Activated B cell treated with CpG ODN at 0.5 μM for 24 hours (primary cell): ENCODE results near the gene SREK1IP1. TPM values are rescaled to one million over a fixed set of nuclear protein-coding genes. Genes with fewer than 3 reads are reported as not detected.

ENCODE experiments used
- ATAC-seq: fragments of 200-7000 bp; cut with Tn5 transposase; one replicate; pipeline ENCODE4 v1.10.0; 2021; ENCODE audit warnings: low read depth, mild to moderate bottlenecking, moderate library complexity
- CTCF ChIA-PET: fragments of 350-600 bp; sonication (Branson Sonifier 250); formaldehyde crosslinking; loops from one replicate; lab custom pipeline; 2021; ENCODE audit warnings: antibody characterized with exemption; lab: Charles Lee
- POLR2A ChIA-PET: fragments of 350-600 bp; sonication (Branson Sonifier 250); formaldehyde crosslinking; loops from one replicate; lab custom pipeline; 2021; ENCODE audit warnings: antibody characterized with exemption; lab: Charles Lee
- DNase-seq: peaks from one replicate; pipeline ENCODE4 v3.0.0; 2022
- H3K27ac Mint-ChIP-seq: one replicate; pipeline ENCODE4 v1.8.0; 2020; ENCODE audit warnings: mixed read lengths
- H3K27me3 Mint-ChIP-seq: one replicate; pipeline ENCODE4 v1.8.0; 2021; ENCODE audit warnings: mixed read lengths
- H3K36me3 Mint-ChIP-seq: one replicate; pipeline ENCODE4 v1.8.0; 2021; ENCODE audit warnings: low read depth, mixed read lengths
- H3K4me1 Mint-ChIP-seq: one replicate; pipeline ENCODE4 v1.8.0; 2021; ENCODE audit warnings: mixed read lengths
- H3K4me3 Mint-ChIP-seq: one replicate; pipeline ENCODE4 v1.8.0; 2020; ENCODE audit warnings: mild to moderate bottlenecking, mixed read lengths
- H3K9me3 Mint-ChIP-seq: one replicate; pipeline ENCODE4 v1.8.0; 2020; ENCODE audit warnings: mixed read lengths
- CTCF ChIP-seq: fragments of 200-600 bp; IDR thresholded peaks from one replicate; pipeline ENCODE4 v1.8.0; 2022; ENCODE audit warnings: antibody characterized with exemption, mild to moderate bottlenecking
- intact Hi-C: fragments of 100-400 bp; cut with micrococcal nuclease; formaldehyde crosslinking; loops from one replicate; pipeline ENCODE4 v1.15.1; 2024
- total RNA-seq: library from RNA; stranded (reverse); gene quantifications from 2 replicates; pipeline ENCODE4 v1.2.3, GENCODE V29; 2022

The SREK1IP1 gene
- total RNA-seq, 1 donor from 2014 or later: 21.7 TPM

- POLR2A ChIA-PET: no interaction called here
- Mint-ChIP-seq H3K4me3 (no peak overlapping the region), H3K4me1 (no peaks in the 10 kb centered on the region), H3K36me3 (peaks cover 42% of the 10 kb centered on the region), H3K27ac (no peak overlapping the region), H3K9me3 (no peaks in the 10 kb centered on the region), H3K27me3 (no peaks in the 10 kb centered on the region)
- DNase-seq: no peak
- intact Hi-C loops: no loop called here
- no peak for TF ChIP-seq CTCF
- CTCF ChIA-PET: interaction anchor here (1.7 kb wide), 1 partner anchor 691 kb away, joined by 4 read pairs; no protein-coding TSS in a partner anchor
- no peak for ATAC-seq
Observed at GRCh38 chr5:64792469-64792868, 24.0 kb upstream of the SREK1IP1 start.

DNA sequence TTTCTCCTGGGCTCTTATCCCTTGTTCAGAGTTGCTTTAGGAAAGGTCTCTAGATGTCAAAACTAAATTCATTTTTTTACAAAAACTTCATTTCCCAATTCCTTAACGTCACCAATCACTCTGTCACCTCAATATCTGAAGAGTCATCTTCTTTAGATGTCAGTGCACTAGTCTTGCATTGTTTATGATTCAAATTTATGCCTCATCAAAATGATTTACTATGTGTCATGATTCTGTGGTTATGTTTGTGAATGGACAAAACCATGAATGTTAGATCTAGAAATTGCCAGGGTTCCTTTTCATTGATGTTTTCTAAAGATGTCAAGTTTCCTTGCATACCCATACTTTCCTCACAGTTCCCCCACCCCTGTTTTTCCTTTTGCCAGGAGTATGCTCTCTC lies 21.7 kb upstream of the SREK1IP1 start:
- peaks cover 52% of the 10 kb centered on the region for H3K36me3 Mint-ChIP-seq
- no peak overlapping the region for H3K27ac Mint-ChIP-seq
- TF ChIP-seq CTCF: no peak
- no peak for DNase-seq
- intact Hi-C loops: no loop called here
- ATAC-seq: no peak
- H3K27me3 Mint-ChIP-seq: no peaks in the 10 kb centered on the region
- ChIA-PET CTCF (no interaction called here), POLR2A (no interaction called here)
- no peaks in the 10 kb centered on the region for H3K4me1 Mint-ChIP-seq
- no peaks in the 10 kb centered on the region for H3K9me3 Mint-ChIP-seq
- H3K4me3 Mint-ChIP-seq: no peak overlapping the region

- CTCF ChIA-PET: no interaction called here
- ATAC-seq: no peak
- no peak overlapping the region for H3K27ac Mint-ChIP-seq
- no peaks in the 10 kb centered on the region for H3K27me3 Mint-ChIP-seq
- no peaks in the 10 kb centered on the region for H3K4me1 Mint-ChIP-seq
- H3K9me3 Mint-ChIP-seq: no peaks in the 10 kb centered on the region
- no peak for TF ChIP-seq CTCF
- H3K4me3 Mint-ChIP-seq: no peak overlapping the region
- POLR2A ChIA-PET: no interaction called here
- no peak for DNase-seq
- H3K36me3 Mint-ChIP-seq: peaks cover 51% of the 10 kb centered on the region
- intact Hi-C loops: no loop called here
Observed at GRCh38 chr5:64789457-64789856, 21.0 kb upstream of the SREK1IP1 start.

DNA sequence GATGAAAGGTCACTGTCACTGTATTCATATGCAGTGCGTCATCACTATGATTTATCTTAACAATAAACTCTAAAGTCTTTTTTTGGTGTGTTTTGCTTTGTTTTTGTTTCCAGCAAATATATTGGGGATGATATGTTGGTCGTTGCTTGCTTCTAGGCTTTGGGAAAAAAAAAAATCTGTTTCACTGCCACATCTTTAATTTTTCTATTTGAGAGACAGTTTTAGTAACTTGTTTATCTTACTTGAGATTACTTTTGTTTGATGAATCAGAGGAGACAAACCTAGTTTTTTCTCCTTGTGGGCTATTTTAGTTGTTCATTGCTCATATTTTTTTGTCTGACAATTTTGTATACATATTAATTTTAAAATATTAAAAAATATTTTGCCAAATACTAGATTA lies 19.7 kb upstream of the SREK1IP1 start:
- Mint-ChIP-seq H3K36me3 (peaks cover 47% of the 10 kb centered on the region), H3K27ac (no peak overlapping the region), H3K4me1 (no peaks in the 10 kb centered on the region), H3K9me3 (no peaks in the 10 kb centered on the region), H3K27me3 (no peaks in the 10 kb centered on the region), H3K4me3 (no peak overlapping the region)
- ATAC-seq: no peak
- ChIA-PET POLR2A (no interaction called here), CTCF (interaction anchor here (1.2 kb wide), 1 partner anchor 559 kb away, joined by 4 read pairs; no protein-coding TSS in a partner anchor)
- DNase-seq: no peak
- intact Hi-C loops: no loop called here
- no peak for TF ChIP-seq CTCF

DNA sequence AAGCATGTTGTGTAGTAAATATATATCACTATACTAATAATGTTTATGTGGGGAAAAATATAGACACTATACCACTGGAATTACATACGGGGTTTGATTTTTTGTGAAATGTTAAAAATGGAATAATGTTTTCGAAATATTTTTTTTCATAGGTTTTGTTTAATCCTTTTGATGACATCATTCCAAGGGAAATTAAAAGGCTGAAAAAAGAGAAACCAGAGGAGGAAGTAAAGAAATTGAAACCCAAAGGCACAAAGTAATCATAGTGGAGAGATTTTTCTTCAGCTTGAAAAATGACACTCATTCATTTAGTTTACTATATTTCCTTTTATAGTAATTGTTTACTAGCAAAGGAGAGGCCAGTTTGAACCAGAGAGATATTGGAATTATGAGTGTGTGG lies 17.9 kb upstream of the SREK1IP1 start:
- no peak for ATAC-seq
- Mint-ChIP-seq H3K4me1 (no peaks in the 10 kb centered on the region), H3K36me3 (peaks cover 46% of the 10 kb centered on the region), H3K27ac (no peak overlapping the region), H3K4me3 (no peak overlapping the region), H3K27me3 (no peaks in the 10 kb centered on the region), H3K9me3 (no peaks in the 10 kb centered on the region)
- ChIA-PET CTCF (interaction anchor here (1.5 kb wide), 1 partner anchor 151 kb away, joined by 3 read pairs; no protein-coding TSS in a partner anchor), POLR2A (no interaction called here)
- intact Hi-C loops: no loop called here
- TF ChIP-seq CTCF: no peak
- DNase-seq: no peak
